Brain microvascular endothelial cell (primary cell): ENCODE measurements around the gene PEX10.

Source experiments
- DNase-seq: peaks from one replicate; pipeline ENCODE4 v3.0.0-alpha.2; 2020
- H3K27ac ChIP-seq: fragments of 250-450 bp; sonication (Bioruptor Pico); 2 replicates; pipeline ENCODE4 v1.5.1; 2020; ENCODE audit warnings: mild to moderate bottlenecking, moderate library complexity
- H3K27me3 ChIP-seq: fragments of 250-450 bp; sonication (Bioruptor Pico); replicated peaks from 2 replicates; pipeline ENCODE4 v1.5.1; 2020; ENCODE audit warnings: mild to moderate bottlenecking
- H3K36me3 ChIP-seq: fragments of 250-450 bp; sonication (Bioruptor Pico); replicated peaks from 2 replicates; pipeline ENCODE4 v1.5.1; 2020; ENCODE audit warnings: mild to moderate bottlenecking
- H3K4me3 ChIP-seq: 2 replicates; pipeline ENCODE4 v1.5.1; 2011; ENCODE audit warnings: low read depth, mild to moderate bottlenecking, control low read depth, low read length, moderate library complexity
- in situ Hi-C: cut with HindIII; loops from 2 replicates; pipeline ENCODE4 v1.10.0; 2017; ENCODE audit warnings: low sequenced_read_pairs, low pct_ligation_motif_present
- TF ChIP-seq, protein P1 (sequence below): IDR thresholded peaks from 2 replicates; pipeline ENCODE4 v1.5.1; 2011; ENCODE audit warnings: low read depth, mild to moderate bottlenecking, moderate library complexity, low read length, control low read depth, inconsistent platforms; ENCODE audit errors: missing control alignments

The PEX10 gene

DNA sequence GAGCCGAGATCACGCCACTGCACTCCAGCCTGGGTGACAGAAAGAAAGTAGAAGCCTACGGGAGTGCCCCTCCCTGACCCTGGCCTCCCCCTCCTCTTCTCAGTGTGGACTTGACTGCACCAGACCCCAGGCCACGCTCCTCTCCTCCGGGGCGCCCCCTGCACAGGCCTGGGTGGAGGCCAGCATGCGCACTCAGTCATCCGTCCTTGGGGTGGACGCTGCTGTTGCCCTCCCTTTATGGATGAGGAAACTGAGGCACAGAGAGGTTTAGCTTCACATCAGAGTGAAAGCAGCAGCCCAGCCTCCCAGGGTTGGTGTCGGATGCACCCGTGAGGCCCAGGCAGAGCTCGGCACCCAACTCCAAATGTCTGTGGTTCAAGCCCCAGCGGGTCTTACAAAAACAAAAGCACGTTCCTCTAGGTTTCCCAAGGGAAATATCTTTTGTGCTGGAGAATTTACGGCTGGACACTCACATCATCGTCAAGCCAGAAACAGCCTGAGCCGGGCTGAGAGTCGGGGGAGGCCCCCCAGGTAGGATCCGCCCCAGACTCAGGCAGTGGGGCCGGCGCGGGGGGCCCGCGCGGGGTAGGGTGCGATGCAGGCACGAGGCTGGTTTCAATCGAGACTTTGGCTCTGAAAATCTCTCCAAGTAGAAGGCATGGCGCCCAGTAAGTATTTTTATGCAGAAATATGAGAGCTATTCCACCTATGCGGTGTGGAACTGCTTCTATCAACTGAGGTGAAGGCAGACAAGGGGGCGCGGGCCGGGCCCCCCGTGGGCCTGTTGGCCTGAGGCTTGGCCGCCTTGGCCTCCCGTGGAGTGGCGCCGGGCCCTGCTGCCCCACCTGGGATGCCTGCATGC is 57.6 kb downstream of the PEX10 start:
- H3K36me3 ChIP-seq, result no peaks in the 10 kb centered on the region
- no peak overlapping the region for H3K4me3 ChIP-seq
- H3K27me3 ChIP-seq, result no peaks in the 10 kb centered on the region
- in situ Hi-C loops, result loop anchor here (10.0 kb wide), 1 partner anchor 160 kb away; the partner anchor contains the start of gene FAAP20
- TF ChIP-seq, protein P1, sequence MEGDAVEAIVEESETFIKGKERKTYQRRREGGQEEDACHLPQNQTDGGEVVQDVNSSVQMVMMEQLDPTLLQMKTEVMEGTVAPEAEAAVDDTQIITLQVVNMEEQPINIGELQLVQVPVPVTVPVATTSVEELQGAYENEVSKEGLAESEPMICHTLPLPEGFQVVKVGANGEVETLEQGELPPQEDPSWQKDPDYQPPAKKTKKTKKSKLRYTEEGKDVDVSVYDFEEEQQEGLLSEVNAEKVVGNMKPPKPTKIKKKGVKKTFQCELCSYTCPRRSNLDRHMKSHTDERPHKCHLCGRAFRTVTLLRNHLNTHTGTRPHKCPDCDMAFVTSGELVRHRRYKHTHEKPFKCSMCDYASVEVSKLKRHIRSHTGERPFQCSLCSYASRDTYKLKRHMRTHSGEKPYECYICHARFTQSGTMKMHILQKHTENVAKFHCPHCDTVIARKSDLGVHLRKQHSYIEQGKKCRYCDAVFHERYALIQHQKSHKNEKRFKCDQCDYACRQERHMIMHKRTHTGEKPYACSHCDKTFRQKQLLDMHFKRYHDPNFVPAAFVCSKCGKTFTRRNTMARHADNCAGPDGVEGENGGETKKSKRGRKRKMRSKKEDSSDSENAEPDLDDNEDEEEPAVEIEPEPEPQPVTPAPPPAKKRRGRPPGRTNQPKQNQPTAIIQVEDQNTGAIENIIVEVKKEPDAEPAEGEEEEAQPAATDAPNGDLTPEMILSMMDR, result no peak
- no peak for DNase-seq
- H3K27ac ChIP-seq, result no peak overlapping the region
